NB4 (cell line): ENCODE measurements around the gene MAS1.

Experiments
- MYC ChIP-seq: IDR thresholded peaks from 2 replicates; pipeline ENCODE4 v1.6.1; 2011; ENCODE audit warnings: low read depth, low read length
- POLR2A ChIP-seq: IDR thresholded peaks from 2 replicates; pipeline ENCODE4 v1.6.1; 2011; ENCODE audit warnings: mild to moderate bottlenecking; ENCODE audit not compliant: insufficient read length; ENCODE audit errors: extremely low read depth
- TF ChIP-seq, protein P1 (sequence below): IDR thresholded peaks from one replicate; pipeline ENCODE4 v1.5.1; 2012; ENCODE audit warnings: low read depth, low read length

DNA sequence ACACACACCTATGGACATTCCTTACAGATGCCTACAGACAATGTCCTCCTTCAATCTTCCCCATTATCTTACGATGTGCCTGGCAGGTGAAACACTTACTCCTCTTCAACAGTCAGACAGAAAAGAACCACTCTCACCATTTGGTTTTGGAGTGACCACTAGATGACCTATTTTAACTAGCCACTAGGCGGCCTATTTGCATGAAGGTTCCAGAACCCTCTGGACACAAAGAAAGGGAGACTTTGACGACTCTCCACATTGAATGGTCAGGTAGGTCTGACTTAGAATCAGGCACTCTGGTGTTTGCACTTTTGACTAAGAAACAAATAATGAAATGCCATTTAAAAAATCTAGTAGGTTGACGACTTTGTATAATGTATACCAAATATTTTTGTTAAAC, 48.8 kb upstream of the MAS1 start:
- no peak for TF ChIP-seq POLR2A
- TF ChIP-seq, protein P1, sequence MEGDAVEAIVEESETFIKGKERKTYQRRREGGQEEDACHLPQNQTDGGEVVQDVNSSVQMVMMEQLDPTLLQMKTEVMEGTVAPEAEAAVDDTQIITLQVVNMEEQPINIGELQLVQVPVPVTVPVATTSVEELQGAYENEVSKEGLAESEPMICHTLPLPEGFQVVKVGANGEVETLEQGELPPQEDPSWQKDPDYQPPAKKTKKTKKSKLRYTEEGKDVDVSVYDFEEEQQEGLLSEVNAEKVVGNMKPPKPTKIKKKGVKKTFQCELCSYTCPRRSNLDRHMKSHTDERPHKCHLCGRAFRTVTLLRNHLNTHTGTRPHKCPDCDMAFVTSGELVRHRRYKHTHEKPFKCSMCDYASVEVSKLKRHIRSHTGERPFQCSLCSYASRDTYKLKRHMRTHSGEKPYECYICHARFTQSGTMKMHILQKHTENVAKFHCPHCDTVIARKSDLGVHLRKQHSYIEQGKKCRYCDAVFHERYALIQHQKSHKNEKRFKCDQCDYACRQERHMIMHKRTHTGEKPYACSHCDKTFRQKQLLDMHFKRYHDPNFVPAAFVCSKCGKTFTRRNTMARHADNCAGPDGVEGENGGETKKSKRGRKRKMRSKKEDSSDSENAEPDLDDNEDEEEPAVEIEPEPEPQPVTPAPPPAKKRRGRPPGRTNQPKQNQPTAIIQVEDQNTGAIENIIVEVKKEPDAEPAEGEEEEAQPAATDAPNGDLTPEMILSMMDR, result peak; percentile 11
- TF ChIP-seq MYC, result no peak
